IPS DF 4.7 (cell line): ENCODE data around the gene RAI14.
"Not testable (repeated sequence)": the region's sequence is repeated elsewhere in the genome, so short reads cannot be mapped to it uniquely, and the experiment has no call there.

Experiments used
- DNase-seq: peaks from one replicate; pipeline ENCODE4 v3.0.0-alpha.2; 2013; ENCODE audit warnings: low spot score; ENCODE audit errors: extremely low read depth

RAI14 gene

DNA sequence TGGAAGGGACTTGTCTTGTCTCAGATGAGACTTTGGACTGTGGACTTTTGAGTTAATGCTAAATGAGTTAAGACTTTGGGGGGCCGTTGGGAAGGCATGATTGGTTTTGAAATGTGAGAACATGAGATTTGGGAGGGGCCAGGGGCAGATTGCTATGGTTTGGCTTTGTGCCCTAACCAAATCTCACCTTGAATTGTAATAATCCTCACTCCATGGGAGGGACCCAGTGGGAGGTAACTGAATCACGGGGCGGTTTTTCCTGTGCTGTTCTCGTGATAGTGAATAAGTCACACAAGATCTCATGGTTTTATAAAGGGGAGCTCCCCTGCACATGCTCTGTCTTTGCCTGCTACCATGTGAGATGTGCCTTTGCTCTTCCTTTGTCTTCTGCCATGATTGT, 72.1 kb downstream of the RAI14 start:
- no peak for DNase-seq

DNA sequence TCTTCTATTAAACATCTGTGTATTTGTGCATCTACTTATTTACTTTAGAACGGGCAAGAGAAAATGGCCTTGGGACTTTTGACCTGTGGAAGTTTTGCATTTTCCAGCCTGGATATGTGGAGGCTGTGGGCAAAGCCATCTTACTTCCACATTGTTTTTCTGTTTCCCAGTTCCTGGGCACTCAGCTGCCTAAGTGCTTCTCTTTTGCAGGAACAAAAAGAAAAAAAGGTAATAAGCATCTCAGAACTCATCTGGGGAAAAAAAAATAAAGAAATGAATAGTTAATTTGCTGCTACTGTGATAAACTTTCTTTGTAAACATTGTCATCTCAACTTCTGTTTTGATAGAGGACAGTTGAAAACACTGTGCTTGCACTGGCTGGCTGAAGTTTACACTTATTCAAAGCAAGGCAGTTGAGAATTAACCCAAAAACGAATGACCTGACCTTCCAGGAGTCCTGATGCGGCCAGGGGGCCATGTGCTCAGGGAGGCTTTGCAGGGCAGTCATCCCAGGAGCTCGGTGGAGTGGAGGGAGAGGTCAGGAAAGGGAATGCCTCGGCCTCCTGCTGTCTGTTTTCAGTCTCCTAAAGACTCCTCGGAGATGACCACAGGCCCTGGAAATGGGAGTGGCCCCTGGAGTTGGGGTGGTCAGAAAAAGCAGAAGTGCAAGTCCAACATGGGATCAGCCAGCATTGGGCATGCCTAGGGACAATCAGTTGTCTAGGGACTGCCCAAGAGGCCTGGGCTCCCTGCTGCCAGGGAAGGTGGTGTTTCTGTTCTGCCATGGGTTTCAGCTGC, 75.5 kb downstream of the RAI14 start:
- DNase-seq, result no peak

DNA sequence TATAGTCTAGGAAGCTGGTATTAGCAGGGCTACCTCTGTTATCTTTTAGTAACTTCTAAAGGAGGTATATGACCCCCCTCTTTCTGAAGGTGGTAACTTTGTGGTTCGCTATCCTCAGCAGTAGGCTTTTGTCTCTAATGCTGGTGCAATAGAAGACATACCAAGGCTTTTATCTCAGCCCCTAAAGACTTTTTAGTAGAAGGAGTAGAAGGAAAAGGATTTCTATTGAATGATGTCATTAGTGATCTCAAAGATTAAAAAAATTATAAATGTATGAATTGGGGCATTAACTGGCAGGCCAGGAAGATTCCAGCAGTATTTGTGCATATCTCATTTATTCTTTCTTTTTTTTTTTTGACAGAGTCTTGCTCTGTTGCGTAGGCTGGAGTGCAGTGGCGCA, 78.2 kb downstream of the RAI14 start:
- no peak for DNase-seq

DNA sequence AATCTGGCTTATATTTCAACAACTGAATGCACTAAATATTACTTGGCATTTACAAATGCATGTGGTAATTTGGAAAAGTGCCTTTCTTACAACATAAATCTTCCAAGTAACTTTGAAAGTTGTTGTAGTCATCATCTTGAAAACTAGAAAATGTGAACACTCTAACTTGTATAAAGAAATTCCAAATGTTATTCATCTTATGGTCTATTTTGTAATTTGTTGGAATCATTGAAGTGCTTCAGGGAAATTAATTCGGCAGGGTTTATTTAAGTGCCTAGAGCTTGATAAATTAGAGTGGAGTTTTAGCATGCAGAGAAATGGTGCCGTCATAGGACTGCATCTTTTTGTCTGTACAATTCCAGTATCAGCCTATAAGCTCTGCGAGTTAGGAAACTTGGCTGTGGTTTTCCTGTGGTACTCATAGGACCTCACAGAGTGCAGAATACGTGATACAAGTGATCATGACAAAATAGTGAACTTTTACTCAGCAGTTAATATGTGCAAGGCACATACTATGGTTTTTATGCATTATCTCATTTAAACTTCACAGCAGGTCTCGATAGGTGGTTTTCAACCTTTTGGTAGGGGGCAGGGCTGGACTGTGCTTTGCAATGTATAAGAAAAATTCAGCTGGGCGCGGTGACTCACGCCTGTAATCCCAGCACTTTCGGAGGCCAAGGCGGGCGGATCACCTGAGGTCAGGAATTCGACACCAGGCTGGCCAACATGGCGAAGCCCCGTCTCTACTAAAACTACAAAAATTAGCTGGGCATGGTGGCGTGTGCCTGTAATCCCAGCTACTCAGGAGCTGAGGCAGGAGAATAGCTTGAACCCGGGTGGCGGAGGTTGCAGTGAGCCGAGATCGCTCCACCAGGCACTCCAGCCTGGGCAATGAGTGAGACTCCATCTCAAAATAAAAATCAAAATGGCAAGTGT, 79.6 kb downstream of the RAI14 start:
- no peak for DNase-seq

DNA sequence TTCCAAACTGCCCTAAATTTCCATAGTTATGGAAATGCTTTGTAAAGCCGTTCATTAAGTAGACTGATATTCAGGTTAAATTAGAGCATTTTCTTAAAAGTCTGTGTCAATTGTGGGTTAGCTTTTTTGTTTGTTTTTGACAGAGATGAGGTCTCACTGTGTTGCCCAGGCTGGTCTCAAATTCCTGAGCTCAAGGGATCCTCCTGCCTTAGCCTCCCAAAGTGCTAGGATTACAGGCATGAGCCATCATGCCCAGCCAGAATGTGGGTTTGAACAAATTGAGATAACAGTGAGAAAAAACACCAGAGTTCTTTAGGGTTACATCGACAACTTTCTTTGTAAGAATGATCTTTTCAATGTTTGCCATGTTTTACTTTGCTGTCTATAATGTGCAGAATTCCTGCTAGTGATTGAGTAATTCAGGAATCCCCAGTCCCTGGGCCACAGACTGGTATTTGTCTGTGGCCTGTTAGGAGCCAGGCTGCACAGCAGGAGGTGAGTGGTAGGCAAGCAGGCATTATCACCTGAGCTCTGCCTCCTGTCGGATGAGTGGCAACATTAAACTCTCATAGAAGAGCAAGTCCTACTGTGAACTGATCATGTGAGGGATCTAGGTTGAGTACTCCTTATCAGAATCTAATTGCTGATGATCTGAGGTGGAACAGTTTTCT, 80.5 kb downstream of the RAI14 start:
- DNase-seq, result no peak

DNA sequence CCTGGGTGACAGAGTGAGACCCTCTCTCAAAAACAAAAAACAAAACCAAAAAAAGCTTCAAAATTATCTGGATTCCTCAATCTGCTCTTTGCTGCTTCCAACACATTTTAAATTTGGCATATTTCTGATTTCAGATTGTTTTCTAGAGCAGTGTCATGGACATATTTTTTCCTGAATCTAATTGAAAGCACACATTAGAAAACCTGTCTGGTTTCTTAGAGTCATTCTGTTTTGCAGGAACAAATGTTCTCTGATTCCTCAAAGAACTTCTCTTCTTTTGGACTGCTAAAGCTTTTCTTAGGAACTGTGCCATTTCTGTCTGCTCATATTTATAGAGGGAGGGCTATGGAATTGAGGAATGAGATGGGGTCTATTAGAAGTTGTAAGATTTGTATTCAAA, 81.6 kb downstream of the RAI14 start:
- DNase-seq, result no peak

DNA sequence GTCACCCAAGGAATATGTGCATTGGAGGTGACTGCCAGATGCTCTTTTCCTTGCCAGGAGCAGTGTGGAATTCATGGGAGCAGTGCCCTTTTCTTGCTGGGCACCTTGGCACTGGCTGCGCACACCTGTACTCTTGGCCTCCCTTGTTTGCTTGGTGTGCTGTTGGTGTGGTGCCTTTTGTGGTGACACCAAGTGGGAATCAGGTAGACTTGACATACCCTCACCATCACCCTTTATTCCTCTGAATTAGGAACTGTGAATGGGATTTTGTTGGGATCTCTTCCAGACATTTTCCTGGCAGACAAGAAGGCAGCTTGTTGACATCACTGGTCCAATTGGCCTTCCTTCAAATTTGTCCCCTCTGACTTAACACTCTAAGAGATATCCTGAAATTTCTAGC, 82.3 kb downstream of the RAI14 start:
- DNase-seq, result no peak

DNA sequence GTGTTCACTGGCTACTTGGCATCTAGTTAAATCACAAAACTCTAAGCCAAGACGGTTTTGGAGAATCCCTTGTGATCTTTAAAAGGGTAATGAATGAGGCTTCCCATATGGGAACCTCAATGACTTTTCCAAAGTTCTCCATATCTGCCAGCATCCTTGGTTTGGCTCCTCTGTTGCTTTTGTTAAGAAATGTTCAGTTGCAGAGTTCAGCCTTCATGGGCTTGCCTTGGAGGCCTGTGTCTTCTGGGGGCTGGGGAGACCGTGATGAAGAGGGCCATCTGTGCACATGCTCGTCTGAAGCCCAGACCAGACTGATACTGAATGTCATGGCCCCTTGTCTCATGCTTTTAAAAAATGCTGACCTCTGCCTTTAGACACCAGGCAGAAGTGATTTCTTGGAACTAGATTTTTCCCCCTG, 84.3 kb downstream of the RAI14 start:
- no peak for DNase-seq

DNA sequence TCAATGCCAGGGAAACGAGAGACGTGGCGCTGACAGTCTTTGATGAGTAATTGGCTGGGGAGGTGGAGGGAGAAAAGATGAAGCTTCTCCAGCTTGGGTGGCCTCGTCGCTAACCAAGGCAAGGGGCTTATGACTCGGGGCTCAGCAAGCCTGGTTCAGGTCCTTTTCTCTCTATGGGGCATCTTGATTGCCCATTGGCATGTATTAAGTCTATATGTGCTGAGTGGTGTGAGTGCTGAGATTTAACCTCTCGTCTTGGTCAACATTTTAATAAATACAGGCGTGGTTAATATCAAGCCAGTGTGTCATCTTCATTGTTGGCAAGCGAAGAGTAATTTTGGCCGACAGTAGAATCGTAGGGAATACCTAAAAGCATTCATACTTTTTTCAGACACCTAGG, 85.9 kb downstream of the RAI14 start:
- no peak for DNase-seq

DNA sequence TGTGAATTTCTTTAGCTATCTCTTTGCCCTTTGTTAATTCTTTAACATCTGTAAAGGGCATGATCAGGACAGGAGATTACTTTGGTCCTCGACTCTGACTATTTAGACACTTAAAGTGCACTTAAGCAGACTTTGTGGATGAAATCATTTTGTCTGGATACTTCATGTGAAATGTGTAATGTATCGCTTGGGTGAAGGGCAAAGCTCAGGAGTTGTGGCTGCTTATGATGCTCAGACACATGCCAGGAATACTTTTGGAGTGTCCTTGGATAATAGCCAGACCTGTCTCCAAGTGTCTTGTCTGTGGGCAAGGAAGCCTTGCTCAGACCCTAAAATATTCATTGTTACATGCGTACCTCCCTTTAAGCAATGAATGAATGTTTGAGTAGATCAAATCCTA, 87.8 kb downstream of the RAI14 start:
- no peak for DNase-seq

DNA sequence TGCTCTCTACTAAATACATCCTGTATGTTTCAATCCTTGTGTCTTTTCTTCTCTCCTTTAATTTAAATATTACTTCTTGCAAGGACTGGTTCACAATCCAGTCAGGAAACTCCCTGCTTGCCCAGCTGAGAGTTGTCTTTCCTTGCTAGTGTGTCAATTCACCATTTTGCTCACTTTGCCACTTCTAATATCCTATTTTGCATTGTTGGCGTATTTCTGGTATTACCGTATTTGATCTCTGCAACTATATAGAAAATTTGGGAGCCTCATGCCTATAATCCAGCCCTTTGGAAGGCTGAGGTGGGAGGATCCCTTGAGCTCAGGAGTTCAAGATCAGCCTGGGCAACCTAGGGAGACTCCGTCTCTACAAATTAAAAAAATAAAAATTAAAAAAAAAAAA, 92.3 kb downstream of the RAI14 start:
- DNase-seq, result no peak

DNA sequence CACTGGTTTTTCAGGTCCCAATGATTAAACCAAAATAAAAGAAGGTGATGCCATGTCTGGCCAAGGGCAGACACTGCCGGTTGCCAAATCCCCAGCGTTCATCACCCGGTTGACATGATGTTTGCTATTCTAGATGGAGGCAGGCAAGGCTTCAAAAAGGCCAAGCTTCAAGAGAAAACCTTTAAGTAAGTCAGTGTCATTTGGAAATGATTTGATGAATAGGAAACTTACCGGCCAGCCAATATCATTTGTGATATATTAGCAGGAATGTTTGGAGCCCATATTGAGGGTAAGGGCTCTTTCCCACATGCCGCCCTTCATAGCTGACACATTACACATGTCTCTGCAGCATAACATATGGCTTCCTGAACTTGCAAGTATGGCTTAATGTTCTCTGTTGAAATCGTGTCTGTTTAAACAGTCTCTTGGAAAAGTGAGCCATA, 93.3 kb downstream of the RAI14 start:
- no peak for DNase-seq

DNA sequence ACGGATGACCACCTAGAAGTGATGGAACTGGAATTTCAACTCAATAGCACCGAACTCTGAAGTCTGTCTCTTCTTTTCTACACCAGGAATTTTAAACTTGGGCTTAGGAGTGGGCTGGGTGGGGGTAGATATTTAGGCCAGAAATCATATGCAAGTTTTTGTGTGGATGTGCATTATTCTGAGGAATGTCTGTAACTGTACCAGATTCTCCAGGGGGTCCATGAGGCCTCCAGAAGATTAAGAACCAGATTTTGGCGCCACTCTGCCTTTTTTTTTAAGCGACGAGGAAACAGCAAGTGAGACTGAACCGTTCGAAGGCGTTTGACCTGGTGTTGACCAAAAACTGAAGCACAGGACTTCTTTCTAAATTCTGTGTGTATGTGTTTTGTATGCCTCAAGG, 94.1 kb downstream of the RAI14 start:
- no peak for DNase-seq

DNA sequence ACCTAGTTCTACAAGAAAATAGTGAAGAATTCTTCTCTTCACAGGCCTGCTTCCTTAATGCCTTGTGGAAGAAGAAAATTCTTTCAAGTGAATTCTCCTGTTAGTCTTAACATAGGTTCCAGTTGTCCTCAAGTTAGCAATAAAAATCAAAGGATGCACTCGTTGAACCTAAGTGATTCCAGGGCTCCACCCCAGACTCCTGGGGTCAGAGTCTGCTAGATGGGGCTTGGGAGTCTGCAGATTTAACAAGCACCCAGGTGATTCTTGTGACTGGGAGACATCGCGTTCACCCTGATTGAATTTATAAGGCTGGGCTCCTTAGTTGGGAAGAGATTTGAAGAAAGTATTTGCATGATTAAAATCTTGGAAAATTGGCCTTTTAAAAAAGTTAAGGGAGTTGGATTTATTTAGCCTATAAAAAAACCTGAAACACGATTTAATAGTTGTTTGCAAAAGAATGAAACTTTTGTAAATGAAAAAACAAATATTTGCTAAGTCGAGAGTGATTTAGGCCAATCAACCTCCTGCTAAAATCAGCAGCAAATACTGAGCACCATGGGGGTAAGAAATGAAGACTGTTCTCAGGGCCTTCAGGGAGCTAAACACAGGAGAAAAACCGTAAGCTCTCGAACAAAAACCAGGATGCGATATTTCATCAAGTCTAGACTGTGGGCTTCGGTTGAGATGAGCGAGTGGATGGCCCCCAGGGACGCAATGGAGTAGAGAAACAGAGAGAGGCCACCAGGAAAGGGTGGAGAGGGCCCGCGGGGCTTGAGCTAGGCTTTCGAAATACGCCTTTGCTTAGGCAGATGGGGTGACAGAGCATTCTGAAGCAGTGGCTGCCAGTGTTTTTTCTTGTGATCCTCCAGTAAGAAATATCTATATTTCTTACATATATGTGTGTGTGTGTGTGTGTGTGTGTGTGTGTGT, 95.9 kb downstream of the RAI14 start:
- DNase-seq, result no peak

DNA sequence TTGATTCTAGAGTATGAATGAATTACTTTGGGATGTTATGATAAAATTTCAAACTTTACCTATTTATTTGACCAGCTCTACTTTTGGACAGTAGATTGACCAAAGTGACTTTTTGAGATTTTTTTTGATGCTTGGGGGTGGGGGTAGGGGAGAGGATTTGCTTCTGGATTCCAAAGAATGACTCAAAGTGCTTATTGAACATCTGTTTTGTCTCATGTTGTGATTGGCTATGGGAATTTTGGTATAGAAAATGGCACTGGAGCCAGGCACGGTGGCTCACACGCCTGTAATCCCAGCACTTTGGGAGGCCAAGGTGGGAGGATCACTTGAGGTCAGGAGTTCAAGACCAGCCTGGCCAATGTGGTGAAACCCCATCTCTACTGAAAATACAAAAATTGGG, 97.1 kb downstream of the RAI14 start:
- not testable (repeated sequence) for DNase-seq

DNA sequence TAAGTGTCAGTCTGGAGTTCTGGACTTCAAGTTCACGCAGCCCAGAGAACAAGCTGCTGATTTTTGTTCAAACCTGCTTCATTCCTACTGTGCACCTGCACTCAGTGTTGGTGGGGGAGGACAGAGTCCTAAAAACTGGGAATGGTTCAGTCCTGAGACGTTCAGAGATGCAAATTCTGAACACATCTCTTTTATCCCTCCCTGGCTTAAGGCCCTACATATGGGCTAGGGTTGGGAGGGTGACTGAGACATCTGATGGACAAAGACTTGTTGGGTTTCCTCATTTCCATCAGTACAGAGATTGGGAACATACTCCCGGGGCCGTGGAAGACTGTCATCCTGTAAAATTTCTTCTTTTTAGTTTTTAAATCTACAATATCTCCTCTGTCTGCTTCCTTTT, 99.8 kb downstream of the RAI14 start:
- no peak for DNase-seq

DNA sequence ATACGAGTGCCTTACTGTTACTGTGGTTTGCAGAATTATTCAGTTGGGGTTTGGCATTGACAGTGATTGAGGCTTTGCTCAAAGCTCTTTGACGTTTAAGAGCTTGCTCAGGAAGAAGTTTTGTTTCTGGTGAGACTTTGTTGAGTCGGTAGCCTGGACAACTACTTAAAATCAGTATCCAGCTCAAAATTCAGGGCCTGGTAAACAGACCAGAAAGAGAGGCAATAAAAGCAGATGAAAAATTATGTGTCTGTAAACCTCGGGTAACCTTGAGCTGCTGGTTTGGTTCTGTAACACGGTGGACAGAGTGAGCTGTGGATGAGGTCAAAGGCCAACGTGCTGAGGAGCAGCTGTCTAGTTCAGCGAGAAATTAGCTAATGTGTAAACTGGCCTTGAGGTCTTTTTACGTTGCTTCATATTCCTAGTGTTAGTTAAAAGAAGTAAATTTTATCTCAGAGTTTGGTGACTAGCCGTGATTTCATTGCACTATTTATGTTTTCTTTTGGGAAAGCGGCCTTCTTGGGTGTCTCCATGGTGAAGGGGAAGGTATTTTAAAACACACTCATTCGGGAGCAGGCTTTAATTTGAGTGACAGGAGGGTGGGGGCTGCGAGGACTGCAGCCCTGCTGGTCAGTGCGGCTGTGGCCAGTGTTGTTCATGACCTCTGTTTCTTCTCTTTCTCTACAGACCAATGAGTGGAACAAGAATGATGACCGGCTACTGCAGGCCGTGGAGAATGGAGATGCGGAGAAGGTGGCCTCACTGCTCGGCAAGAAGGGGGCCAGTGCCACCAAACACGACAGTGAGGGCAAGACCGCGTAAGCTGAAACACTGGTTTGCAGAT, 100.9 kb downstream of the RAI14 start:
- DNase-seq, result no peak

DNA sequence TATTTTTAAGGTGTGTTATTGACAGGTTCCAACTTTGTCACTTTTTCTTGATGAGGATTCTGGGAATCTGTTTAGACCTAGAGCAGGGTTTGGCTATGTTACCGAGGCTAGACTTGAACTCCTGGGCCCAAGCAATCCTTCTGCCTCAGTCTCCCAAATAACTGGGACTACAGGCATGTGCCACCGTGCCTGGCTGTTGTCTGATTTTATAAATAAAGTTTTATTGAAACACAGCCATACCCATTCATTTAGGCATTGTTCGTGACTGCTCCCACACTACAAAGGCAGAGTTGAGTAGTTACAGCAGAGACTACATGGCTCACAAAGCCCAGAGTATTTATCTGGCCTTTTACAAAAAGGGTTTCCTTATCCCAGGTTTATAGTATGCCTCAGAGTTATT, 102.4 kb downstream of the RAI14 start:
- DNase-seq, result no peak

DNA sequence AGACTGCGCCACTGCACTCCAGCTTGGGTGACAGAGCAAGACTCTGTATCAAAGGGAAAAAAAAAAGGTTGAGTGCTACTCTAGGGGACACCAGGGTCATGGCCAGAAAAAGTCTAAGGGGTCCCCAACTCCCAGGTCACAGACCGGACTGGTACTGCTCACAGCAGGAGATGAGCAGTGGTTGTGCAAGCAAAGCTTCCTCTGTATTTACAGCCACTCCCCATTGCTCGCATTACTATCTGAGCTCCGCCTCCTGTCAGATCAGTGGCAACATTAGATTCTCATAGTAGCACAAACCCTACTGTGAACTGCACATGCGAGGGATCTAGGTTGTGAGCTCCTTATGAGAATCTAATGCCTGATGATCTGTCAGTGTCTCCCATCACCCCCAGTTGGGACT, 103.1 kb downstream of the RAI14 start:
- not testable (repeated sequence) for DNase-seq

DNA sequence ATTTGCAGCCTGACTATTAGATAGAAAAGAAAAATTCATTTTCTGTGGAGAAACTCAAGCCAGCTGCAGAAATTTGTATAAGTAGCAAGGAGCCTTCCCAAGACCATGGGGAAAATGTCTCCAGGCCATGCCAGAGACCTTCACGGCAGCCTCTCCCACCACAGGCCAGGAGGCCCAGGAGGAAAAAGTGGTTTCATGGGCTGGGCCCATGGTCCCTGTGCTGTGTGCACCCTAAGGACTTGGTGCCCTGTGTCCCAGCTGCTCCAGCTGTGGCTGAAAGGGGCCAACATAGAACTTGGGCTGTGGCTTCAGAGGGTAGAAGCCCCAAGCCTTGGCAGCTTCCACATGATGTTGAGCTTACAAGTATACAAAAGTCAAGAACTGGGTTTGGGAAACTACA, 109.5 kb downstream of the RAI14 start:
- DNase-seq, result no peak
